Measurements from ENCODE around the gene NAALADL2. TPM values are rescaled to one million over a fixed set of nuclear protein-coding genes. Genes with fewer than 3 reads are reported as not detected.

NAALADL2 gene
- total RNA-seq, 1 experiment from 2014 or later, result 2.7 TPM

DNA sequence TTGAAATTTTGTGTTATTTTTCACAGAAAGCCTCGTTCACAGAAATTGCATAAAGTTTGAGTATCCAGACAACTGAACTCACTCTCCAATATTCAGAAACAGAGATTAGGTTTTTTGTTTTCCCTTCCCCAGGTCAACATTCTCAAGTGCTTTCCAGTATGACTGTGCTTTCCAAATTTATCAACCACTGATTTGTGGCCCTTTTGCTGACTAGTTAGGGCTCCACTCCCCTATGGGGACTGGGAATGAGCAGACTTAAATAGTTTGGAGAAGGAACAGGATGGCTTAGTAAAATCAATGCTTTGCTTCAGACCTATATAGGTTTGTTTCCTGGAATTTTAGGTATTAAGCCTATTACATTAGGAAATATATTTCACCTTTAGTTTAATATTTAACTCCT, 38.2 kb upstream of the NAALADL2 start:
- H3K27ac ChIP-seq (ENCODE audit: low read length), result no peak overlapping the region
- TF ChIP-seq, protein P1, sequence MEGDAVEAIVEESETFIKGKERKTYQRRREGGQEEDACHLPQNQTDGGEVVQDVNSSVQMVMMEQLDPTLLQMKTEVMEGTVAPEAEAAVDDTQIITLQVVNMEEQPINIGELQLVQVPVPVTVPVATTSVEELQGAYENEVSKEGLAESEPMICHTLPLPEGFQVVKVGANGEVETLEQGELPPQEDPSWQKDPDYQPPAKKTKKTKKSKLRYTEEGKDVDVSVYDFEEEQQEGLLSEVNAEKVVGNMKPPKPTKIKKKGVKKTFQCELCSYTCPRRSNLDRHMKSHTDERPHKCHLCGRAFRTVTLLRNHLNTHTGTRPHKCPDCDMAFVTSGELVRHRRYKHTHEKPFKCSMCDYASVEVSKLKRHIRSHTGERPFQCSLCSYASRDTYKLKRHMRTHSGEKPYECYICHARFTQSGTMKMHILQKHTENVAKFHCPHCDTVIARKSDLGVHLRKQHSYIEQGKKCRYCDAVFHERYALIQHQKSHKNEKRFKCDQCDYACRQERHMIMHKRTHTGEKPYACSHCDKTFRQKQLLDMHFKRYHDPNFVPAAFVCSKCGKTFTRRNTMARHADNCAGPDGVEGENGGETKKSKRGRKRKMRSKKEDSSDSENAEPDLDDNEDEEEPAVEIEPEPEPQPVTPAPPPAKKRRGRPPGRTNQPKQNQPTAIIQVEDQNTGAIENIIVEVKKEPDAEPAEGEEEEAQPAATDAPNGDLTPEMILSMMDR (IDR thresholded peaks at IDR 0.05), result no peak
- TF ChIP-seq, protein P2, sequence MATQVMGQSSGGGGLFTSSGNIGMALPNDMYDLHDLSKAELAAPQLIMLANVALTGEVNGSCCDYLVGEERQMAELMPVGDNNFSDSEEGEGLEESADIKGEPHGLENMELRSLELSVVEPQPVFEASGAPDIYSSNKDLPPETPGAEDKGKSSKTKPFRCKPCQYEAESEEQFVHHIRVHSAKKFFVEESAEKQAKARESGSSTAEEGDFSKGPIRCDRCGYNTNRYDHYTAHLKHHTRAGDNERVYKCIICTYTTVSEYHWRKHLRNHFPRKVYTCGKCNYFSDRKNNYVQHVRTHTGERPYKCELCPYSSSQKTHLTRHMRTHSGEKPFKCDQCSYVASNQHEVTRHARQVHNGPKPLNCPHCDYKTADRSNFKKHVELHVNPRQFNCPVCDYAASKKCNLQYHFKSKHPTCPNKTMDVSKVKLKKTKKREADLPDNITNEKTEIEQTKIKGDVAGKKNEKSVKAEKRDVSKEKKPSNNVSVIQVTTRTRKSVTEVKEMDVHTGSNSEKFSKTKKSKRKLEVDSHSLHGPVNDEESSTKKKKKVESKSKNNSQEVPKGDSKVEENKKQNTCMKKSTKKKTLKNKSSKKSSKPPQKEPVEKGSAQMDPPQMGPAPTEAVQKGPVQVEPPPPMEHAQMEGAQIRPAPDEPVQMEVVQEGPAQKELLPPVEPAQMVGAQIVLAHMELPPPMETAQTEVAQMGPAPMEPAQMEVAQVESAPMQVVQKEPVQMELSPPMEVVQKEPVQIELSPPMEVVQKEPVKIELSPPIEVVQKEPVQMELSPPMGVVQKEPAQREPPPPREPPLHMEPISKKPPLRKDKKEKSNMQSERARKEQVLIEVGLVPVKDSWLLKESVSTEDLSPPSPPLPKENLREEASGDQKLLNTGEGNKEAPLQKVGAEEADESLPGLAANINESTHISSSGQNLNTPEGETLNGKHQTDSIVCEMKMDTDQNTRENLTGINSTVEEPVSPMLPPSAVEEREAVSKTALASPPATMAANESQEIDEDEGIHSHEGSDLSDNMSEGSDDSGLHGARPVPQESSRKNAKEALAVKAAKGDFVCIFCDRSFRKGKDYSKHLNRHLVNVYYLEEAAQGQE (IDR thresholded peaks at IDR 0.05; ENCODE audit: insufficient read depth in 1 of 2, low read depth in 2 of 2, low read length in 1 of 2), result no peak
- TF ChIP-seq TCF7L2 (IDR thresholded peaks at IDR 0.05; ENCODE audit: low read depth, low read length) (no peak), POLR2AphosphoS5 (IDR thresholded peaks at IDR 0.05; ENCODE audit: low read depth, low read length) (no peak), SIN3A (IDR thresholded peaks at IDR 0.05; ENCODE audit: borderline replicate concordance, insufficient read depth, low read depth, low read length) (no peak)
- BruUV-seq (replicated peaks), result no TSS peak
- ATAC-seq, result no peak
- no peak overlapping the region for H3K4me3 ChIP-seq (ENCODE audit: low read depth in 2 of 2, low read length in 2 of 2)
- POLR2A ChIA-PET, result no interaction called here
- H3K4me1 ChIP-seq (ENCODE audit: control insufficient read depth, insufficient read depth, low read length), result no peaks in the 10 kb centered on the region
- CTCF ChIA-PET, result no interaction called here
- no peaks in the 10 kb centered on the region for H3K27me3 ChIP-seq (ENCODE audit: control insufficient read depth, insufficient read depth, low read length)
- no peak for DNase-seq (ENCODE audit: low read depth, low spot score)
- H3K36me3 ChIP-seq (ENCODE audit: control insufficient read depth, insufficient read depth, low read length), result no peaks in the 10 kb centered on the region; the same call in 1 of the 2 replicates
- in situ Hi-C loops (cut with HindIII; ENCODE audit: low pct_unique_long_range_greater_than_20kb, low sequenced_read_pairs) (no loop called here), intact Hi-C loops (cut with micrococcal nuclease; ENCODE audit: unreplicated experiment) (no loop called here)
- H3K9me3 ChIP-seq (ENCODE audit: control insufficient read depth, insufficient read depth, low read depth, low read length), result no peaks in the 10 kb centered on the region

DNA sequence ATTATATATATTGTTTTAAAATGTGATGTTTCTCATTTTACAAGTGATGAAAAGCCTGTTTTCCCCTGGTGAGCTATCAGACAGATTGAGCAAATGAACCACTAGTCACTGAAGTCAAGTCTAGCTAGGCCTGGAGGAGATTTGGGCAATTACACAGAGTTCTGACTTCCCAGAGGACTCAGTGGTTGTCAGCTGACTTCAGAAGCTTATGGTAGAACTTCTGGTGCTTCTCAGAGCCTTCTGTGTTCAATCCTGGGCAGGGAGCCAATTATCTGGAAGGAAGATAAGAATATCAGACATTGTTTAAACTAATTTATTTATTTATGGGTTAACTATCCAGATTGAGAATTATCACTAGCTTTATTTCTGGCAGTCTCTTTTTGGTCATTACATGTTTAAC, 37.7 kb upstream of the NAALADL2 start:
- no TSS peak for BruUV-seq (replicated peaks)

More for the DNA sequence above, 37.7 kb upstream of the NAALADL2 start:
- in situ Hi-C loops (cut with HindIII; ENCODE audit: low pct_unique_long_range_greater_than_20kb, low sequenced_read_pairs), result no loop called here
- ChIA-PET POLR2A (no interaction called here), CTCF (no interaction called here)
- no peaks in the 10 kb centered on the region for H3K36me3 ChIP-seq (ENCODE audit: control insufficient read depth, insufficient read depth, low read length)
- no peak overlapping the region for H3K4me3 ChIP-seq (ENCODE audit: low read depth in 2 of 2, low read length in 2 of 2)
- H3K27ac ChIP-seq (ENCODE audit: low read length), result no peak overlapping the region
- H3K27me3 ChIP-seq (ENCODE audit: control insufficient read depth, insufficient read depth, low read length), result no peaks in the 10 kb centered on the region
- H3K9me3 ChIP-seq (ENCODE audit: control insufficient read depth, insufficient read depth, low read depth, low read length), result no peaks in the 10 kb centered on the region
- no peak for TF ChIP-seq TCF7L2 (IDR thresholded peaks at IDR 0.05; ENCODE audit: low read depth, low read length)
- TF ChIP-seq, protein P2 (IDR thresholded peaks at IDR 0.05; ENCODE audit: insufficient read depth in 1 of 2, low read depth in 2 of 2, low read length in 1 of 2), result no peak
- no peak for TF ChIP-seq POLR2AphosphoS5 (IDR thresholded peaks at IDR 0.05; ENCODE audit: low read depth, low read length)
- TF ChIP-seq SIN3A (IDR thresholded peaks at IDR 0.05; ENCODE audit: borderline replicate concordance, insufficient read depth, low read depth, low read length), result no peak
- TF ChIP-seq, protein P1 (IDR thresholded peaks at IDR 0.05), result no peak
- DNase-seq (ENCODE audit: low read depth, low spot score) (no peak), ATAC-seq (no peak)
- intact Hi-C loops (cut with micrococcal nuclease; ENCODE audit: unreplicated experiment), result no loop called here
- H3K4me1 ChIP-seq (ENCODE audit: control insufficient read depth, insufficient read depth, low read length), result no peaks in the 10 kb centered on the region
